Coronary artery (tissue), 2 donors: ENCODE measurements around the gene ARMC3.

Experiments used
- DNase-seq: peaks from one replicate; pipeline ENCODE4 v3.0.0-alpha.2; 2017; ENCODE audit warnings: low spot score
- H3K27ac ChIP-seq, 2 donors: fragments of 200-600 bp; sonication (generic); one replicate each; pipeline ENCODE4 v1.5.1; 2016 to 2019
- H3K4me3 ChIP-seq: fragments of 200-600 bp; sonication (generic); 2 replicates; pipeline ENCODE4 v1.5.1; 2016; ENCODE audit warnings: mild to moderate bottlenecking, moderate library complexity
- TF ChIP-seq, protein P1 (sequence below): fragments of 200-600 bp; sonication (generic); IDR thresholded peaks from one replicate; pipeline ENCODE4 v1.5.1; 2019; ENCODE audit warnings: antibody characterized with exemption

ARMC3 gene

DNA sequence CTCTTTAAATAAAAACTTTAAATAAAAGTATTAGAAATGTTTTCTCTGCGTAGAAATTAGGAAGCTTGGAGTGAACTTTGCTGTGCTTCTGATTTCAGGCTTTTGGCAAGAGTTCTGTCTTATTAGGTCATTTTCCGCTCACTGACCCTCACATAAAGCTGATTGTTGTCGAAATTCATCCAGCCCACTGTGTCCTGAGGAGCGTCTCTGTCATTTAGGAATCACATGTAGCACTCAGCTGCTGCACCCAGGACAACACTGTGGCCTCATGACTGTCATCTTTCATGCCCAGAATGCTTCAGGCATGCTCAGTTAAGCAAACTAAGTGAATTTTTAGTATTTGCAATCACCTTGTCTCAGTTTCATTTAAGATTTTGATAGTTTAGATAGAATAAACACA is 109.7 kb downstream of the ARMC3 start:
- no peak for DNase-seq
- Histone ChIP-seq H3K27ac (no peak overlapping the region), H3K4me3 (no peak overlapping the region)
- TF ChIP-seq, protein P1, sequence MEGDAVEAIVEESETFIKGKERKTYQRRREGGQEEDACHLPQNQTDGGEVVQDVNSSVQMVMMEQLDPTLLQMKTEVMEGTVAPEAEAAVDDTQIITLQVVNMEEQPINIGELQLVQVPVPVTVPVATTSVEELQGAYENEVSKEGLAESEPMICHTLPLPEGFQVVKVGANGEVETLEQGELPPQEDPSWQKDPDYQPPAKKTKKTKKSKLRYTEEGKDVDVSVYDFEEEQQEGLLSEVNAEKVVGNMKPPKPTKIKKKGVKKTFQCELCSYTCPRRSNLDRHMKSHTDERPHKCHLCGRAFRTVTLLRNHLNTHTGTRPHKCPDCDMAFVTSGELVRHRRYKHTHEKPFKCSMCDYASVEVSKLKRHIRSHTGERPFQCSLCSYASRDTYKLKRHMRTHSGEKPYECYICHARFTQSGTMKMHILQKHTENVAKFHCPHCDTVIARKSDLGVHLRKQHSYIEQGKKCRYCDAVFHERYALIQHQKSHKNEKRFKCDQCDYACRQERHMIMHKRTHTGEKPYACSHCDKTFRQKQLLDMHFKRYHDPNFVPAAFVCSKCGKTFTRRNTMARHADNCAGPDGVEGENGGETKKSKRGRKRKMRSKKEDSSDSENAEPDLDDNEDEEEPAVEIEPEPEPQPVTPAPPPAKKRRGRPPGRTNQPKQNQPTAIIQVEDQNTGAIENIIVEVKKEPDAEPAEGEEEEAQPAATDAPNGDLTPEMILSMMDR: no peak

DNA sequence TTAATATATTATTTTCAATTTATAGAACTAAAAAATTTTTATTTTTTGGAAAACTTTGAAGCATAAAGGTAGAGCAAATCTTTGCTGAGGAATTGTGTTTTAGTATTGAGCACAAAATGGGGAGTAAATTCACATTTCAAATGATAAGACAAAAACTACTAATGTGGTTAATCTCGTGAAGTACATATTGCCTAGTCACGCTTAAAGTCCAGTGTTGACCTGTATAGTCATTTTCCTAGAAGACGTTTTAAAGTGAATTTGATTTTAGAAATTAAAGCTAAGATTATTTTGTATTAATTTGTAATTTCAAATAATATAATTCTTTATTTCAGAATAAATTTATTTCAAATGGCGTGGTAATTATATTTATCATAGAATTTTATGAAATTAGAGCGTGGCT is 110.3 kb downstream of the ARMC3 start:
- DNase-seq: no peak
- no peak overlapping the region for H3K27ac ChIP-seq
- no peak overlapping the region for H3K4me3 ChIP-seq
- TF ChIP-seq, protein P1: no peak

DNA sequence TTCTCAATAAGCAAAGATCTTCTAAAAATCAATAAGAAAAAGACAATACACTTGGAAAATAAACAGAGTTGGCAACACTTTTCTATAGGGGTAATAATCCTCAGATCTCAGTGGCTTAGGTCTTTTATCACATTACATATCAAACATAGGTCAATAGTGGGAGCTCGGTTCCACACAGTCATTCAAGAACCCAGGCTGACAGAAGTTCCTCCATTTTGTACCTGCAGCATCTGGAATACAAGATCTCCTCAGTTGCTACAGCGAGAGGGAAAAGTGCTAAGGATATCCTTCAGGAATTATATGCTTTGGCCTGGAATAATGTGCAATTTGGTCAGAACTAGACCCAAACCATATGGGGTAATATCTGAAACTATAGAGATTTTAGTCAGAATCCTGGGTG is 112.1 kb downstream of the ARMC3 start:
- DNase-seq: no peak
- no peak overlapping the region for H3K27ac ChIP-seq
- TF ChIP-seq, protein P1: no peak
- H3K4me3 ChIP-seq: no peak overlapping the region

GRCh38 chr10:23046027-23046426 is 118.2 kb downstream of the ARMC3 start:
- H3K4me3 ChIP-seq: no peak overlapping the region

GRCh38 chr10:23047201-23048050 is 119.6 kb downstream of the ARMC3 start:
- no peak overlapping the region for H3K4me3 ChIP-seq
- DNase-seq: no peak
- no peak overlapping the region for H3K27ac ChIP-seq
- TF ChIP-seq, protein P1: no peak

More at GRCh38 chr10:23046027-23046426, 118.2 kb downstream of the ARMC3 start:
- no peak overlapping the region for H3K27ac ChIP-seq
- TF ChIP-seq, protein P1: no peak
- no peak for DNase-seq

GRCh38 chr10:23048191-23048590 is 120.3 kb downstream of the ARMC3 start:
- no peak overlapping the region for H3K27ac ChIP-seq
- no peak overlapping the region for H3K4me3 ChIP-seq
- DNase-seq: no peak
- TF ChIP-seq, protein P1: no peak

DNA sequence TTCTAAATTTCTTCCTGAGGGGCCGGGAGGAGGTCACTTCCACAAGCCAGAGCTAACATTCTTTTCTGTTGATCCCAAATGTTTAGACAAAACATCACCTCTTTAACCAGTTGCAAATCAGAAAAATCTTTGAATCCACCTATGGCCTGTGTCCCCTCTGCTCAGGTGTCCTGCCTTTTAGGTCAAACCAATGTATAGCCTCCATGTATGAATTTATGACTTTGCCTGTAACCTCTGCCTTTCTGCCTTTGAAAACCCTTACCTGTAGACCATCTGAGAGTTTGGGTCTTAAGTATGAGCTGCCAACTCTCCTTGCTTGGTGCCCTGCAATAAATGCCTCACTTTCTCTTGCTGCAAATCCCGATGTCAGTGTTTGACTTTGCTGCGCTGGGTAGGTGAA is 123.4 kb downstream of the ARMC3 start:
- Histone ChIP-seq H3K4me3 (no peak overlapping the region), H3K27ac (no peak overlapping the region)
- DNase-seq: no peak
- TF ChIP-seq, protein P1: no peak
